Measurements from ENCODE around the gene NTNG1. TPM values are rescaled to one million over a fixed set of nuclear protein-coding genes. Genes with fewer than 3 reads are reported as not detected.

NTNG1 gene
- total and polyA plus RNA-seq, 2 of the 8 experiments (the other 6 are each of a cell fraction or from before 2014, with no cell fraction given), result 1.2 to 4.1 TPM

- Histone ChIP-seq H3K79me2 (ENCODE audit: control insufficient read depth in 1 of 2, insufficient read depth in 2 of 2, low read length in 2 of 2) (no peaks in the 10 kb centered on the region), H3K14ac (ENCODE audit: insufficient read length) (no peak overlapping the region), H2BK120ac (replicated peaks; ENCODE audit: low read depth, low read length) (no peak overlapping the region), H3K79me1 (ENCODE audit: low read depth, low read length) (no peaks in the 10 kb centered on the region), H3K18ac (ENCODE audit: extremely low read depth, low read length) (no peak overlapping the region), H2BK15ac (ENCODE audit: low read length) (no peak overlapping the region), H3K23me2 (ENCODE audit: low read depth, low read length) (no peaks in the 10 kb centered on the region; the same call in 1 of the 2 replicates), H4K5ac (ENCODE audit: insufficient read length, low read depth, low read length) (no peak overlapping the region), H2BK12ac (ENCODE audit: low read depth, low read length) (no peak overlapping the region), H4K8ac (ENCODE audit: extremely low read depth, insufficient read depth, low read length) (no peak overlapping the region), H2AFZ (ENCODE audit: low read length) (no peak overlapping the region), H4K91ac (replicated peaks; ENCODE audit: insufficient read length, low read length) (no peak overlapping the region), H3K56ac (replicated peaks; ENCODE audit: insufficient read length, low read depth, low read length) (no peak overlapping the region), H3K23ac (ENCODE audit: insufficient read length) (no peak overlapping the region), H3K4me2 (ENCODE audit: insufficient read depth in 1 of 2, low read depth in 2 of 2, low read length in 2 of 2) (no peak overlapping the region), H3K4ac (replicated peaks; ENCODE audit: insufficient read length, low read depth, low read length) (no peak overlapping the region), H2BK5ac (ENCODE audit: low read depth, low read length) (no peak overlapping the region), H3K27me3 (replicated peaks in 1 of 4; ENCODE audit: control insufficient read depth in 3 of 4, extremely low read depth in 1 of 4, insufficient read depth in 3 of 4, low read length in 3 of 4) (no peaks in the 10 kb centered on the region), H4K20me1 (replicated peaks in 1 of 2; ENCODE audit: control insufficient read depth in 1 of 2, insufficient read depth in 2 of 2, low read length in 2 of 2) (no peaks in the 10 kb centered on the region), H3K27ac (ENCODE audit: low read depth, low read length) (no peak overlapping the region), H3K9ac (replicated peaks in 1 of 4; ENCODE audit: extremely low read depth in 1 of 4, low read depth in 3 of 4, low read length in 3 of 4) (no peak overlapping the region), H2BK20ac (ENCODE audit: low read length) (no peak overlapping the region), H3K36me3 (ENCODE audit: control insufficient read depth in 2 of 4, insufficient read depth in 4 of 4, low read length in 3 of 4) (no peaks in the 10 kb centered on the region), H3K4me1 (replicated peaks in 1 of 4; ENCODE audit: control insufficient read depth in 3 of 4, insufficient read depth in 4 of 4, low read length in 3 of 4) (no peaks in the 10 kb centered on the region), H2AK5ac (ENCODE audit: low read depth, low read length) (no peak overlapping the region), H3K9me3 (ENCODE audit: insufficient read depth in 2 of 2, low read depth in 1 of 2, low read length in 1 of 2) (no peaks in the 10 kb centered on the region), H3K4me3 (ENCODE audit: extremely low read depth in 1 of 4, insufficient read depth in 2 of 4, low read depth in 3 of 4, low read length in 4 of 4) (no peak overlapping the region)
- 91 to 100% methylated on average over 1 to 4 of the region's 4 CpGs for WGBS, 2 experiments (ENCODE audit: extremely low coverage in 1 of 2, insufficient coverage in 1 of 2, insufficient read length in 1 of 2, insufficient replicate concordance in 2 of 2, low coverage in 1 of 2, low lambda C conversion rate in 2 of 2, missing lambda C conversion rate in 1 of 2)
- ChIA-PET POLR2A (ENCODE audit: partially characterized antibody) (no interaction called here), CTCF (ENCODE audit: partially characterized antibody) (interaction anchor here (0.8 to 1.1 kb wide), 3 partner anchors 8 to 13 kb away, joined by 3 to 7 read pairs (median 4); no protein-coding TSS in a partner anchor)
- FAIRE-seq (no peak), DNase-seq (ENCODE audit: low read depth in 1 of 2, low spot score in 2 of 2) (no peak)
- TF ChIP-seq BACH1 (IDR thresholded peaks at IDR 0.05; ENCODE audit: low read length) (no peak), SIX5 (IDR thresholded peaks at IDR 0.05; ENCODE audit: low read depth, low read length) (no peak), USF2 (IDR thresholded peaks at IDR 0.05; ENCODE audit: low read length) (no peak), POLR2A (IDR thresholded peaks at IDR 0.05; ENCODE audit: control extremely low read depth in 1 of 2, low read depth in 2 of 2, low read length in 2 of 2) (no peak), TBP (IDR thresholded peaks at IDR 0.05; ENCODE audit: low read depth, low read length) (no peak), SIRT6 (IDR thresholded peaks at IDR 0.05; ENCODE audit: low read length) (no peak), TCF12 (IDR thresholded peaks at IDR 0.05; ENCODE audit: low read depth, low read length) (no peak), FOSL1 (IDR thresholded peaks at IDR 0.05; ENCODE audit: insufficient read depth, low read depth, low read length) (no peak), JUND (IDR thresholded peaks at IDR 0.05; ENCODE audit: low read length) (no peak), BRCA1 (IDR thresholded peaks at IDR 0.05; ENCODE audit: low read depth, low read length) (no peak), JUN (IDR thresholded peaks at IDR 0.05; ENCODE audit: low read depth, low read length) (no peak), TEAD4 (IDR thresholded peaks at IDR 0.05; ENCODE audit: low read depth, low read length) (no peak), CEBPB (IDR thresholded peaks at IDR 0.05; ENCODE audit: low read depth, low read length) (no peak), PHF8 (conservative IDR thresholded peaks at IDR 0.05; ENCODE audit: low read depth, low read length) (no peak)
- TF ChIP-seq, protein P1, sequence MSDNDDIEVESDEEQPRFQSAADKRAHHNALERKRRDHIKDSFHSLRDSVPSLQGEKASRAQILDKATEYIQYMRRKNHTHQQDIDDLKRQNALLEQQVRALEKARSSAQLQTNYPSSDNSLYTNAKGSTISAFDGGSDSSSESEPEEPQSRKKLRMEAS (IDR thresholded peaks at IDR 0.05), result no peak
Measured at GRCh38 chr1:107264007-107264406, 123.2 kb downstream of the NTNG1 start.
